GM23338 (cell line): ENCODE measurements around the gene FBXO2. TPM values are rescaled to one million over a fixed set of nuclear protein-coding genes. Genes with fewer than 3 reads are reported as not detected.

Experiments
- polyA plus RNA-seq: library from polyadenylated mRNA; unstranded; fragments of >200 nt; fragmentation: Nextera tagmentation; extraction: Ambion mirVana; gene quantifications from 2 replicates; pipeline ENCODE4 v1.2.1, GENCODE V29; 2016
- total RNA-seq: library from RNA; depleted of rRNA; stranded (reverse); fragments of >200 nt; shearing (Covaris generic); gene quantifications from 2 replicates; pipeline ENCODE4 v1.2.3, GENCODE V29; 2014; rRNA removed

FBXO2 gene
- total and polyA plus RNA-seq, 2 experiments from 2014 or later: 44.4 to 84.6 TPM

Other genes with a start within 250 kb of the FBXO2 start
- 7.8 and 11.1 TPM in 2 replicates for gene DISP3, start 175.3 kb downstream of the FBXO2 start, total RNA-seq
- gene DISP3, start 175.3 kb downstream of the FBXO2 start, polyA plus RNA-seq: 3.2 and 3.9 TPM in 2 replicates
- gene FBXO44, start 448 bp upstream of the FBXO2 start, total RNA-seq: 28.9 and 30.8 TPM in 2 replicates
- 22.0 and 22.3 TPM in 2 replicates for gene FBXO44, start 448 bp upstream of the FBXO2 start, polyA plus RNA-seq
- 0.58 and 0.90 TPM in 2 replicates for gene FBXO6, start 9.8 kb upstream of the FBXO2 start, total RNA-seq
- gene FBXO6, start 9.8 kb upstream of the FBXO2 start, polyA plus RNA-seq: 0.40 and 0.89 TPM in 2 replicates
- 474 and 552 TPM in 2 replicates for gene MAD2L2, start 26.7 kb upstream of the FBXO2 start, total RNA-seq
- gene MAD2L2, start 26.7 kb upstream of the FBXO2 start, polyA plus RNA-seq: 478 and 498 TPM in 2 replicates
- gene DRAXIN, start 37.3 kb upstream of the FBXO2 start, total RNA-seq: 22.6 and 23.0 TPM in 2 replicates
- 7.4 and 7.6 TPM in 2 replicates for gene DRAXIN, start 37.3 kb upstream of the FBXO2 start, polyA plus RNA-seq
- gene AGTRAP, start 81.7 kb upstream of the FBXO2 start, total RNA-seq: 88.7 and 102 TPM in 2 replicates
- gene AGTRAP, start 81.7 kb upstream of the FBXO2 start, polyA plus RNA-seq: 79.0 and 79.4 TPM in 2 replicates
- gene C1orf167, start 107.8 kb upstream of the FBXO2 start, total RNA-seq: 1.7 and 6.0 TPM in 2 replicates
- 2.2 TPM in 2 replicates for gene C1orf167, start 107.8 kb upstream of the FBXO2 start, polyA plus RNA-seq
- 21.6 and 26.4 TPM in 2 replicates for gene MTHFR, start 151.5 kb upstream of the FBXO2 start, total RNA-seq
- 5.7 and 6.9 TPM in 2 replicates for gene MTHFR, start 151.5 kb upstream of the FBXO2 start, polyA plus RNA-seq
- 16.3 and 22.6 TPM in 2 replicates for gene CLCN6, start 151.8 kb upstream of the FBXO2 start, total RNA-seq
- 13.0 and 16.0 TPM in 2 replicates for gene CLCN6, start 151.8 kb upstream of the FBXO2 start, polyA plus RNA-seq
- gene NPPA, start 193.4 kb upstream of the FBXO2 start, total RNA-seq: not detected in 2 replicates
- gene NPPA, start 193.4 kb upstream of the FBXO2 start, polyA plus RNA-seq: 0.29 TPM in 1 of 2 replicates, not detected in the other
- not detected in 2 replicates for gene NPPB, start 204.5 kb upstream of the FBXO2 start, total RNA-seq
- gene NPPB, start 204.5 kb upstream of the FBXO2 start, polyA plus RNA-seq: 0.95 and 1.1 TPM in 2 replicates